ENCODE measurements around the gene MYNN. TPM values are rescaled to one million over a fixed set of nuclear protein-coding genes. Genes with fewer than 3 reads are reported as not detected.

MYNN gene
- total RNA-seq, 1 donor from 2014 or later, result 31.6 TPM

DNA sequence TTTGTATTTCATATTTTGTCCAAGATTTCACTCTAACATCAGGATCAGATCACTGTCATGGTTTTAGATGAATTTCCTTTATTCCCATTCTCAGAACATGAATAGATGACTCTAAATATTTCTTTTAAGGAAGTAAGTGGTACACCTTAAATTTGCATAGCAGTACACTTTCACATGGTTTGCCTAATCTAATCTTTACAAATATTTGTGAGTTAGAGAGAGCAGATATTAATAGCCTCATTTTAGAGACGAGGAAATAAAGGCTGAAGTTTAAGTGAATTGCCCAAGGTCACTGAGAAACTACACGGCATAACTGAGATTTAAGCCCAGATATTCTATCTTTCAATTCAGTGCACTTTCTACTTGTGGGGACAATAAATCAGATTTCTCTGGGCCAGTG is 22.5 kb upstream of the MYNN start:
- FAIRE-seq, result no peak
- H3K4me3 ChIP-seq (ENCODE audit: low read depth, low read length), result no peak overlapping the region
- no peak for DNase-seq (ENCODE audit: low read depth)
- H3K27me3 ChIP-seq (ENCODE audit: control insufficient read depth, insufficient read depth, low read length), result no peaks in the 10 kb centered on the region
- no peaks in the 10 kb centered on the region for H3K36me3 ChIP-seq (ENCODE audit: control insufficient read depth, insufficient read depth, low read length)
- no peak for TF ChIP-seq CTCF (IDR thresholded peaks at IDR 0.05; ENCODE audit: insufficient read depth, low read length, severe bottlenecking)

DNA sequence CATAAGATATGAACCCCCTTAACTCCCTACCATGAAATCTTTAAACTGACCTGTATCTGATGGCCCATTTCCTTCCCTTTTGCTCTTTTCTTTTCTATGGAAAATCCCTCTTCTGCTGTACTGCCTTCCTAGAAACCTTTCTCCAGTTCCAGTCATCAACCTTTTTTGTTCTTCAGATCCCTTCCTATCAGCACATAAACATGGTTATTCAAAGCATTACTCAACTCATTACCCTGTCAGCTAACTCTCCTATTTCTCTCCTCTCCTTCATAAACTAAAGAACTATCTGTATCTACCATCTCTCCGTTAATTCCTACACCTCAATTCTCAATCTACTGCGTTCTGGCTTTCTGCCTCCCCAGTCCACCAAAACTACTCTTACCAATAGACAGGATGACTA is 21.3 kb upstream of the MYNN start:
- no peak for DNase-seq (ENCODE audit: low read depth)
- FAIRE-seq, result no peak
- Histone ChIP-seq H3K36me3 (ENCODE audit: control insufficient read depth, insufficient read depth, low read length) (no peaks in the 10 kb centered on the region), H3K4me3 (ENCODE audit: low read depth, low read length) (no peak overlapping the region), H3K27me3 (ENCODE audit: control insufficient read depth, insufficient read depth, low read length) (no peaks in the 10 kb centered on the region)
- no peak for TF ChIP-seq CTCF (IDR thresholded peaks at IDR 0.05; ENCODE audit: insufficient read depth, low read length, severe bottlenecking)

GRCh38 chr3:169754711-169755110 is 18.5 kb upstream of the MYNN start:
- no peak overlapping the region for H3K4me3 ChIP-seq (ENCODE audit: low read depth, low read length)
- no peak for FAIRE-seq
- no peak for TF ChIP-seq CTCF (IDR thresholded peaks at IDR 0.05; ENCODE audit: insufficient read depth, low read length, severe bottlenecking)
- H3K27me3 ChIP-seq (ENCODE audit: control insufficient read depth, insufficient read depth, low read length), result no peaks in the 10 kb centered on the region
- DNase-seq (ENCODE audit: low read depth), result peak; percentile 93
- no peaks in the 10 kb centered on the region for H3K36me3 ChIP-seq (ENCODE audit: control insufficient read depth, insufficient read depth, low read length)

DNA sequence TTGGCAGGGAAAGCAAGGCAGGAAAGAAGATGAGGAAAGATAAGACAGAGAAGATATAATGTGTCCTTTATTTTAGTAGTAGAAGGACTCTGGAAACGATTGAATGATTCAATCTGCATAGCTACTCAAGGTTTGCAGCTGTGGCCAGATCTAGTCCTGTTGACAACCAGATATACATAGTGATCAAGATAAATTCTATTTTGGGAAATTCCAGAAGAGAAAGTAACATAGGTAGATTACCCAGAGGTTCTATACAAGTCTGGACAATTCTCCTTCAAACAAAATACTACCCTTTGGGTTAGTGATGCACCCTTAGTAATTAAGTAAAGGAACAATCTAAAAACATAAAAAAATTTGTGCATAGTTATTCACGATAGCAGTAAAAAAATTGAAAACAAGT is 17.7 kb upstream of the MYNN start:
- no peaks in the 10 kb centered on the region for H3K27me3 ChIP-seq (ENCODE audit: control insufficient read depth, insufficient read depth, low read length)
- FAIRE-seq (no peak), DNase-seq (ENCODE audit: low read depth) (peak; percentile 95)
- no peak for TF ChIP-seq CTCF (IDR thresholded peaks at IDR 0.05; ENCODE audit: insufficient read depth, low read length, severe bottlenecking)
- no peaks in the 10 kb centered on the region for H3K36me3 ChIP-seq (ENCODE audit: control insufficient read depth, insufficient read depth, low read length)
- H3K4me3 ChIP-seq (ENCODE audit: low read depth, low read length), result no peak overlapping the region

GRCh38 chr3:169758359-169758994 is 14.7 kb upstream of the MYNN start:
- H3K36me3 ChIP-seq (ENCODE audit: control insufficient read depth, insufficient read depth, low read length), result no peaks in the 10 kb centered on the region
- DNase-seq (ENCODE audit: low read depth) (no peak), FAIRE-seq (no peak)
- no peaks in the 10 kb centered on the region for H3K27me3 ChIP-seq (ENCODE audit: control insufficient read depth, insufficient read depth, low read length)
- TF ChIP-seq CTCF (IDR thresholded peaks at IDR 0.05; ENCODE audit: insufficient read depth, low read length, severe bottlenecking), result no peak
- no peak overlapping the region for H3K4me3 ChIP-seq (ENCODE audit: low read depth, low read length)

DNA sequence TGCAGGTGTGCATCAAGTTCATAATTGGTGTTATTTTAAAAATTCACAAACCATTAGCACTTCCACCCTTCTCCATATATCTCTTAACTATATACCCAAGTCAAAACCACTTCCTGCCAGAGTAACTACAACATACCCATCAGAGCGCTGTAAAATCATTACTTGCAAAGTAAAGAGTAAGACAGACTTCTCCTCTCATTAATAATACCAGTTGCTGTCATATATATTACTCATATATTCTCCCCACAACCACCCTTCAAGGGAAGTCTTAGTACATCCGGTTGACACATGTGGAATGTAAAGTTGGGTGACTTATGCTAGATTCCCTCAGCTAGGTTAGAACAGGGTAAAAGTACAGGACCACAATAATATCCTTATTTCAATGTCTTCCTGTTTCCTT is 13.9 kb upstream of the MYNN start:
- TF ChIP-seq CTCF (IDR thresholded peaks at IDR 0.05; ENCODE audit: insufficient read depth, low read length, severe bottlenecking), result no peak
- no peaks in the 10 kb centered on the region for H3K27me3 ChIP-seq (ENCODE audit: control insufficient read depth, insufficient read depth, low read length)
- H3K4me3 ChIP-seq (ENCODE audit: low read depth, low read length), result no peak overlapping the region
- DNase-seq (ENCODE audit: low read depth) (peak; percentile 95), FAIRE-seq (no peak)
- no peaks in the 10 kb centered on the region for H3K36me3 ChIP-seq (ENCODE audit: control insufficient read depth, insufficient read depth, low read length)

All from bronchial epithelial cell (primary cell).